Measurements from ENCODE around the gene CLEC2D.
A peak's percentile ranks its signal among the peaks of the same experiment; 100 is the strongest.

CLEC2D gene

DNA sequence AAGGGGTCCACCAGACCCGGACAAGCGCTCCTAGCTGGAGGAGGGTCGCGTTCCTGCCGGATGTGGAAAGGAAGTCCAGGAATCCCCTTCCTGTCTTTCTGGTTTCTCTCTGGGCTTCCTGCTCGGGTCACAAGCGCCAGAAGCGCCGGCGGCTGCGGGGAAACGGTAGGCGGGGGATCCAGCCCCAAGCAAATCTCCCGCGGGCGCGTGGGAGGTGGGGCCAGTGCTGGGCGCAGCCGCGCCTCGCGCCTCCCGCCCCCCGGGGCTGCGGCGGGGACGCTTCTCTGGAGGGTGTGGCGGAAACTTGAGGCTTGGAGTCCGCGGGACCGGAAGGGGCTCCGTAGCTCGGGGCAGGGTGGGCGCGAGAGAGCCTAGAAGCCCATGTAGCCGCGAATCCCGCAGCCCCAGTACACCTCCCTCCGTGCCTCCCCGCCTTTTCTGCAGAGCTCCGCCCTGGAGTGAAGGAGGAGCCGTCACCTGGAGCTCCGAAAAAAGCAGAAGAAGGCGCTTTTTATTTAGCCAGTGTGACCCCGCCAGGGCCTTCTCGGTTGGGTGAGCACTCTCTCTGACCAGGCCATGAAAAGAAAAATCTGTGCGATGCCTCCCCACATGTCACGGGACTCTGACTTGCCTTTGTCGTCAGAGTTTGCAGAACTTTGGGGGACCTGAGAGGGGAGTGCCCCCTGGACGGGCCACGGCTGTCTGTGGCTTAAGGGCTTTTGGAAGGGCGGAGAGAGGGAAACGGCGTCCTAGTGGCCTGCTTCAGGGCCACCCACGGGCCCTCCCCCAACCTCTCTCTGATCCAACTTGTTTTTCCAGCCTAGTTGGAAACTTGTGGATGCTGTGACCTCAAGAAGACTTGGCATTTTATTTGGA, 21.4 kb upstream of the CLEC2D start:
- no peak for TF ChIP-seq ZFX (IDR thresholded peaks at IDR 0.05; ENCODE audit: borderline replicate concordance)
- TF ChIP-seq, protein P1, sequence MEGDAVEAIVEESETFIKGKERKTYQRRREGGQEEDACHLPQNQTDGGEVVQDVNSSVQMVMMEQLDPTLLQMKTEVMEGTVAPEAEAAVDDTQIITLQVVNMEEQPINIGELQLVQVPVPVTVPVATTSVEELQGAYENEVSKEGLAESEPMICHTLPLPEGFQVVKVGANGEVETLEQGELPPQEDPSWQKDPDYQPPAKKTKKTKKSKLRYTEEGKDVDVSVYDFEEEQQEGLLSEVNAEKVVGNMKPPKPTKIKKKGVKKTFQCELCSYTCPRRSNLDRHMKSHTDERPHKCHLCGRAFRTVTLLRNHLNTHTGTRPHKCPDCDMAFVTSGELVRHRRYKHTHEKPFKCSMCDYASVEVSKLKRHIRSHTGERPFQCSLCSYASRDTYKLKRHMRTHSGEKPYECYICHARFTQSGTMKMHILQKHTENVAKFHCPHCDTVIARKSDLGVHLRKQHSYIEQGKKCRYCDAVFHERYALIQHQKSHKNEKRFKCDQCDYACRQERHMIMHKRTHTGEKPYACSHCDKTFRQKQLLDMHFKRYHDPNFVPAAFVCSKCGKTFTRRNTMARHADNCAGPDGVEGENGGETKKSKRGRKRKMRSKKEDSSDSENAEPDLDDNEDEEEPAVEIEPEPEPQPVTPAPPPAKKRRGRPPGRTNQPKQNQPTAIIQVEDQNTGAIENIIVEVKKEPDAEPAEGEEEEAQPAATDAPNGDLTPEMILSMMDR (IDR thresholded peaks at IDR 0.05), result no peak
- H3K27ac ChIP-seq, result peak overlapping the region; percentile 80

DNA sequence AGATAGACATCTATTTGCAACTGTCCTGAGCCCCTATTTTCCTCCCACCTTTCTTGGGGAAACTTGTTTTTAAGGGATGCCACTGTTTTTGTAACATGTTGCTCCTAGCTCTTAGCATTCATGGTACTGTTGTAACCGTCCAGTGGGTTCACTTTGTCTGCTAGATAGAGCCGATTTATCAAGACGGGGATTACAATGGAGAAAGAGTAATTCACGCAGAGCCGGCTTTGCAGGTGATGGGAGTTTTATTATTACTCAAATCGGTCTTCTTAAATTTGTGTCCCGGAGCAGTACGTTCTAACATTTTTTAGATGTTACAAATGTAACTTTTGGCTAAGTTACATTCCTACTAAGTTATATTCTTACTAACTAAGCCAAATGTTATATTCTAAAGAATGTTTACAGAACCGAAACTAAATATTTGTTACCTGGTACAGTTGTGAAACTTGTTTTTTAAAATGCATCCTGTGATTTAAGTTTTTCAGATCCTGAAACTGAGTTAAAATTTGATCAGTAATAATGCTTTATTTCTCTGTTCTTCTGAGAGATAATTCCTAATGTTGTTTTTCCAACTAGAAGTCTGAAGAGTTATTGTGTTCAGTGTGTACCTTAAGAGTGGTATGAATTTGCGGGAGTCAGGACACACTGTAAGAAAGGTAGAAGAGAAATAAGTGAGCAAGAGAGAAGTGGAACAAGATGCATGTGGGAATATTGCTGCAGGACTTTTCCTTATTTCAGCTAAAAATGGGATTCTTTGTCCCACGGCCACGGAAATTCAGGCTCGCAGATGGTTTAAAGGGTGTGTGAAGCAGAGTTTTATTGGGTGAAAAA, 20.6 kb upstream of the CLEC2D start:
- H3K27ac ChIP-seq, result peak overlapping the region; percentile 80
- TF ChIP-seq ZFX (IDR thresholded peaks at IDR 0.05; ENCODE audit: borderline replicate concordance), result no peak

- TF ChIP-seq ZFX (IDR thresholded peaks at IDR 0.05; ENCODE audit: borderline replicate concordance), result no peak
- TF ChIP-seq, protein P1 (IDR thresholded peaks at IDR 0.05), result no peak
- H3K27ac ChIP-seq, result no peak overlapping the region
These were observed 20.0 kb upstream of the CLEC2D start for GRCh38 chr12:9649532-9649940.

DNA sequence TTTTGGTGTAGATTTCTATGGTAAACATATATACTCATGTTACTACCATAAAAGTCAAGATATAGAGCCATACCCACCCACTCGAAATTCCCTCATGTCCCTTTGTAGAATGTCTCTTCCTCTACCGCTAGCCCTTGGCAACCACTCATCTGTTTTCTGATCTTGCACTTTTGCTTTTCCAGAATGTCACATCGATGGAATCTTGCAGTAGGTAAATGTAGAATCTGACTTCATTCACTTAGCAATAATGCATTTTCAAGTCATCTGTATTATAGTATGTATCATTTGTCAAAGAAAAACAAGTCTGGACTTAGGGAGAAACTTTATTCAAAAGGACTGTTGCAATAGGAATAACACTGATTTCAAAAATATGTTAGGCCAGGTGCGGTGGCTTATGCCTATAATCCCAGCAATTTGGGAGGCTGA, 19.3 kb upstream of the CLEC2D start:
- no peak overlapping the region for H3K27ac ChIP-seq
- TF ChIP-seq ZFX (IDR thresholded peaks at IDR 0.05; ENCODE audit: borderline replicate concordance), result no peak

GRCh38 chr12:9651265-9651729, 18.2 kb upstream of the CLEC2D start:
- TF ChIP-seq, protein P1 (IDR thresholded peaks at IDR 0.05), result no peak
- TF ChIP-seq ZFX (IDR thresholded peaks at IDR 0.05; ENCODE audit: borderline replicate concordance), result no peak
- no peak overlapping the region for H3K27ac ChIP-seq

DNA sequence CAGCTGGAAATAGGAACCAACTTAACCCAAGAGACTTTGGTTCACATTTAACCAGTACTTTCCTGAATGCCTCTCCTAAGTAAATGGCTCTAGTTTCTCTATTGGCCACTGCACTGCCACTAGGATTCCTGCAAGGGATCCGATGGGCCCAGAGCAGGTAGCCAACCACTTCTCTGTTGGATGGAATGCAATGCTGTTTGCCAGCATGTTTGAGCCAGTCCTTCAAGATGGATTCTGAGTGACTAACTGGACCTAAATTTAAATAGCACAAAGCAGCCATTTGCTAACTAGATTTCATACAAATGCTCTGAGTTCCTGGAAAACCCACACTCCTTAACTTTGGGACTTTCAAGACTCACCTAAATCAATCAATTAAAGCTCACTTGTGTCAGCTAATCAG, 9.5 kb upstream of the CLEC2D start:
- no peak for TF ChIP-seq ZFX (IDR thresholded peaks at IDR 0.05; ENCODE audit: borderline replicate concordance)
- H3K27ac ChIP-seq, result no peak overlapping the region

DNA sequence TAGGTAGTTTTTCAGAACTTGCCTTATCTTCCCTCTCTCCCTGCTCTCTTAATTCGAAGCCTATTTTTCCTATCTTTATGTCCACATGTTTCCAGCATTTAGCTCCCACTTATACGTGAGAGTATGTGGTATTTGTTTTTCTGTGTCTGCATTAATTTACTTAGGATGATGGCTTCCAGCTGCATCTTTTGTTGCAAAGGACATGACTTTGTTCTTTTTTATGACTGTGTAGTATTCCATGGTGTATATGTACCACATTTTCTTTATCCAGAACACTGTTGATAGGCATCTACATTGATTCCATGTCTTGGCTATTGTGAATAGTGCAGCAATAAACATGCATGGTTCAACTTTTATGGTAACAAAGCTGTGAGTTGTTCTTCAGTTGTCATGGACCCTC, 7.8 kb upstream of the CLEC2D start:
- no peak overlapping the region for H3K27ac ChIP-seq
- TF ChIP-seq, protein P1 (IDR thresholded peaks at IDR 0.05), result no peak
- TF ChIP-seq ZFX (IDR thresholded peaks at IDR 0.05; ENCODE audit: borderline replicate concordance), result no peak

DNA sequence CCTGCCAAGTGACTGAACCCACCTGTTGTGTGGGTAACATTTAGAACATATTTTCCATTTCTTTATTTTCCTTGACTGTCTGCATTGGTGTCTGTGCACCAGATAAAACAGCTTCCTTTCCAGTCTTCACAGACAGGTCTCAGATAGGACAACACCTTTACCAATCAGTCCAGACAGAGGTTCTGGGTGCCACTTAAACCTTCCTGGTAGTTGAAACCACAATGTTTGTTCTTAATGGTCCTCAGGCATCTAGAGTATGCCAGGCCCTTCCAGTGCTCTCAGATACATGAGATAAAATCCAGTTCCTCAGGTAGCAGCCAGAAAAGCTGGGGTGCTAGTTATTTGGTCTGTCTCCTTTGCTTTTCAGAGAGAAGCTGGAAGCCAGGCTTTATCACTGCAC, 7.0 kb upstream of the CLEC2D start:
- H3K27ac ChIP-seq, result no peak overlapping the region
- TF ChIP-seq, protein P1 (IDR thresholded peaks at IDR 0.05), result no peak
- TF ChIP-seq ZFX (IDR thresholded peaks at IDR 0.05; ENCODE audit: borderline replicate concordance), result no peak
